GM11168 (cell line): ENCODE results near the gene TTF2.

ENCODE experiments used
- in situ Hi-C: fragments of 300-500 bp; cut with MboI; formaldehyde crosslinking; loops from one replicate; pipeline ENCODE4 v1.12.0; 2022; ENCODE audit warnings: low sequenced_read_pairs; ENCODE audit not compliant: unreplicated experiment

TTF2 gene

GRCh38 chr1:117059678-117060440 lies at the start of gene TTF2:
TTF2 (plus strand) TSS chr1:117060326; CDS start chr1:117060347, 21 bp downstream.
- in situ Hi-C loops: loop anchor here (5.0 to 10.0 kb wide), 2 partner anchors 245 to 328 kb away; no protein-coding TSS in a partner anchor

GRCh38 chr1:117011334-117011733 lies 48.8 kb upstream of the TTF2 start:
- in situ Hi-C loops: no loop called here

- in situ Hi-C loops: no loop called here
Measured at GRCh38 chr1:117013309-117013858, 46.7 kb upstream of the TTF2 start.

- in situ Hi-C loops: no loop called here
Measured at GRCh38 chr1:117014209-117014608, 45.9 kb upstream of the TTF2 start.

GRCh38 chr1:117015724-117016123 lies 44.4 kb upstream of the TTF2 start:
- in situ Hi-C loops: no loop called here

- in situ Hi-C loops: no loop called here
Measured at GRCh38 chr1:117017062-117017461, 43.1 kb upstream of the TTF2 start.

- in situ Hi-C loops: no loop called here
Measured at GRCh38 chr1:117017648-117018047, 42.5 kb upstream of the TTF2 start.

GRCh38 chr1:117020526-117021156 lies 39.5 kb upstream of the TTF2 start:
- in situ Hi-C loops: no loop called here

GRCh38 chr1:117022114-117022513 lies 38.0 kb upstream of the TTF2 start:
- in situ Hi-C loops: no loop called here

GRCh38 chr1:117025568-117025967 lies 34.6 kb upstream of the TTF2 start:
- in situ Hi-C loops: no loop called here

GRCh38 chr1:117026361-117026760 lies 33.8 kb upstream of the TTF2 start:
- in situ Hi-C loops: no loop called here

- in situ Hi-C loops: no loop called here
Measured at GRCh38 chr1:117029685-117030084, 30.4 kb upstream of the TTF2 start.

GRCh38 chr1:117030271-117030877 lies 29.8 kb upstream of the TTF2 start:
- in situ Hi-C loops: no loop called here

GRCh38 chr1:117032266-117032665 lies 27.9 kb upstream of the TTF2 start:
- in situ Hi-C loops: no loop called here

GRCh38 chr1:117032681-117033539 lies 27.2 kb upstream of the TTF2 start:
- in situ Hi-C loops: no loop called here

GRCh38 chr1:117033772-117034171 lies 26.4 kb upstream of the TTF2 start:
- in situ Hi-C loops: no loop called here

GRCh38 chr1:117034791-117035290 lies 25.3 kb upstream of the TTF2 start:
- in situ Hi-C loops: no loop called here

GRCh38 chr1:117036018-117036461 lies 24.1 kb upstream of the TTF2 start:
- in situ Hi-C loops: no loop called here

GRCh38 chr1:117037802-117038201 lies 22.3 kb upstream of the TTF2 start:
- in situ Hi-C loops: no loop called here

- in situ Hi-C loops: no loop called here
Measured at GRCh38 chr1:117038236-117038635, 21.9 kb upstream of the TTF2 start.
